NCI-H1417 (cell line): Measurements from ENCODE around the gene TBC1D5.

ENCODE experiments used
- DNase-seq, 3 experiments: peaks; one replicate each; lab custom pipeline; 2025; lab: John Stamatoyannopoulos, UW

Gene TBC1D5

DNA sequence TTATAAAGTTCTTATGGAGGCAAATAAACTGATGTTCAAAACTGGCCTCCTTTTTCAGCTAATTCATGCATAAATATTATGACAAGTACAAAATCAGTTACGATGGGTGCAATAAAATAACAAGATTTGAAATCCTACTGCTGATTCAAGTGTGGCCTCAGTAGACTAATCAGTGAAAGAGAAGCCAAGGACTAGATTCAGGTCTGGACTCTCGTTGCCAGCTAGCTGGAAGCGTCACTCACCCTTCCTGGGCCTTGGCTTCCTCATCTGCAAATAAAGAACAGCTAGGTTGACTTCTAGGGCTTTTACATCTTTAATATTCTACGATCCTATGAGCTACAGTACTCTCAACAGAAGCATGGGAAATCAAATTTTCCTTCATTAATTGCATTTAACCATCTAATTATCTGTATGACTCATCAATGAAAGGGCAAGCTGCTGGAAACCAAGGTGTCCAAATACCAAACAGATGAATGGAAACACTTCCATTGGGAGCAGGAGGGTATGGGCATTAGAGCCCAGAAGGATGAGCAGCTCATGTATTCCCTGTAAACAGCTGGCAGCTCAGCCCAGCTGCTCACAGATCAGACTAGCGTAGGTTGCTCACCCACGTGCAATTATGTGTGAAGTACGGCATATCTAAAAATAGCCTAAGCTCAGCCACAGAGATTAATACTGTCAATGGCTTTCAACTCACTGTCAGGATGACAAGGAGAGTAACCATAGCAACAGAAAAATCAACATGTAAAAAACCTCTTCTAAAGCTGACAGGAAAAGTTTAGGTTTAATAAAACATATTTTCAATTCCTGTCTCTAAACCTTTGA, 562.8 kb downstream of the TBC1D5 start:
- DNase-seq, result peak; percentile 27 to 73 (median 41)

DNA sequence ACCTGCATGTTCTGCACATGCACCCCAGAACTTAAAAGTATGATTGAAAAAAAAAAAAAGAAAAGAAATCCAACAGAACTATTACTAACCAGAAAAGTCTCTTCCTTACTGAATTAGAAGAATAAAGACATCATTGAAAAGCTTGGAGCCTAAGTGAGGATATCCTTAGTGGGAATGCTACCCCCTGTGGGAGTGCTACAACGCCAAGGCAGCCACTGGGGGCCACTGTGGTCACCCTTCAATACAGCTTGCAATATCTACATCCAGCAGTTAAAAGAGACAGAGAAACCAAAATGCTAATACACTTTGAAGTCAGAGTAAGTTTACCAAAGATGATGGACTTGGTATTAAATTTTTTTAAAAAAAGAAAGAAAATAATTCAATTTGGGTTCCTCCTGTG, 565.7 kb downstream of the TBC1D5 start:
- DNase-seq, result no peak

DNA sequence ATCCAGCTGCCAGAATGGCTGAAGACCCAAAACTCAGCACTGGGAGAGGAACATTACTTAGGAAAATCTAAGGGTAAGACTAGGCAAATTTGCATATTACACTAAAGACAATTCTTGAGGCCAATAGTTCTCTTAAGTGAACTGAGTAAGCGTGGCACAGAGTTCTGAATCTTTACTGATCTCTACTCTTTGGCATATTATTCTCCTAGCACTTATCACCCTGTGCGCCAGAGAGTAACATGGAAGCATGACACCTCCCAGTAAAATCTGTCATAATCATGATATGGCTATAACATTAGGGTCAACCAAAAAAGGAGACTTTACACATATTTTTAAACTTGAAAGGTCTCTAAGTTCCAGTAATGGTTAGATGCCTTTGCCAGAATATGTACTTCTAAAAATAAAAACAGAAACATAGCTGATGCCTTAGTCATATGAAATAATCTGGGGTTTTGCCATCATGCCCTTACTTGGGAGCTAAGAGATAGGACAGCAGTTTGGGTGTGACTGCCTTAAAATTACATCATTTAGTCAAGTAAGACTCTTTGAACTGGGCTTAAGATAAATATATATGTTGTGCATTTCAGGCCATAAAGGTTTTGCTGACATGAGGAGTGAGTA, 567.1 kb downstream of the TBC1D5 start:
- DNase-seq, result no peak

GRCh38 chr3:17166369-17166768, 576.1 kb downstream of the TBC1D5 start:
- no peak for DNase-seq

- no peak for DNase-seq
Observed at GRCh38 chr3:17162116-17162515, 580.3 kb downstream of the TBC1D5 start.

DNA sequence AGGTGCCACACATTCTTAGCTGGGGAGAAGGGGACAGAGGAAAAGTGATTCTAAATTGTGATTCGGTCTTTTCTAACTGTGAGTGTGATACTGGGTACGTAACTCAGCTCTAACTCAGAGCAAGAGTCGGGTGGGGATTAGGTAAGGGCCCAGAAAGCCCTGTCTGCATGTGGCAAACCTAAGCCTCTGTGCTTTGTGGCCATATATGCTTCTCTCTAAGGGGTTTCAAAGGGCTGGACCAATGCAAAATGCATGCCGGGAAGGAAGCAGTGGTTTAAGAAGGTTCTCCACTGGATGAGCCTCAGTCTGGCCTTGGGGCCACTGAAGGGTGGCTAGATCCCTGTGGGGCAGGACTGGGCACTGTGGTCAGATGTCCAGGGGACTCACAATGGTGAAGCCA, 581.8 kb downstream of the TBC1D5 start:
- no peak for DNase-seq

DNA sequence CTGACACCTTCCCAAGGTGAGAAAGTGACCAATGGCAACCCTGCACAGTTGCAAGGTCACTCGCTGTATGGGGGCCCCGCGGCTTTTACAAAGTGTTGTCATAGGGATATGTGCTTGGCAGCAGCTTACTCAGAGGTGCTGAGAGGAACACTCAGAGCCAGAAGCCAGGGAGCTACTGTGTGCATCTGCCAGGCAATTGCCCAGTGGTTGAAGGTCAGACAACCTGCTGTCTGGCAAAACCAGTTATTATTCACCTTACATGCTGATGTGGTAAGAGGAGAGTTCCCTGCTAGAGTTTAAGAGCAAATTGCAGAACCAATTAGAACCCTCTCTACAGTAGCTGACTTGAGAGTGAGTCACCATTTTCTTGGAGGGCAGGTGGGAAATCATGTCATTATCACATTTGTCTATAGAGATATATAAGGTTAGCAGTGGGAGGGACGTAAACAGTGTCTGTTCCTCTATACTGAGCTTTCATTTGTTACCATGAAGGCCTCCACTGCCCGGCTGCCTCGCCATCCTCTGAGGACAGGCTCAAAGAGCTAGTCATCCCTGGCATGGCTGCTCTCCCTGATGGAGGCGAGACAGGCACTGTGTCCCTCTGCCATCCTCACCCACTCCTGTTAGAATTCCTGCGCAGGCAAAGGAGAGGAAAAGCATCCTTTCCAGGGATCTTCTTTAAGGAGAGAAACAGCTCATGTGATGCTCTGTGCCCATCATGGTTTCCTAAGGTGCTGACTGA, 583.3 kb downstream of the TBC1D5 start:
- DNase-seq, result no peak

GRCh38 chr3:17157713-17158112, 584.7 kb downstream of the TBC1D5 start:
- no peak for DNase-seq

DNA sequence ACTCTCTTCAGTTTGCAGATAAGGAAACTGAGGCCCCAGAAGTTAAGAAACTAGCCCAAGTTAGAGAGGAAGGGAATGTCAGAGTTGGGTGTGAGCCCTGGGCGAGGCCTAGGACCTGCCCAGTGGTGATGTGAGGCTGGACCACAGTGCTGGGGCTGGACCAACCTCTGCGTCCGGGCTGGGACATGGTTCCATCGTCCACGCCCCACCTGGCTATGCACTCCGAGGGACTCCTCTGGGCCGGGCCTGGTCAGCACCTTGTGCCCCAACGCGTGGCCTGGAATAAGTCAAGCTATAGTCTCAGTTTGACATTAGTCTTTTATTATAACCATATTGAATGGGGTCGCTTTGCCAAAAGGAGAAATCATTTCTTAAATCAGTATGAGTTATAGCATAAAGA, 585.6 kb downstream of the TBC1D5 start:
- DNase-seq, result no peak

- no peak for DNase-seq
Observed at GRCh38 chr3:17155951-17156350, 586.5 kb downstream of the TBC1D5 start.

DNA sequence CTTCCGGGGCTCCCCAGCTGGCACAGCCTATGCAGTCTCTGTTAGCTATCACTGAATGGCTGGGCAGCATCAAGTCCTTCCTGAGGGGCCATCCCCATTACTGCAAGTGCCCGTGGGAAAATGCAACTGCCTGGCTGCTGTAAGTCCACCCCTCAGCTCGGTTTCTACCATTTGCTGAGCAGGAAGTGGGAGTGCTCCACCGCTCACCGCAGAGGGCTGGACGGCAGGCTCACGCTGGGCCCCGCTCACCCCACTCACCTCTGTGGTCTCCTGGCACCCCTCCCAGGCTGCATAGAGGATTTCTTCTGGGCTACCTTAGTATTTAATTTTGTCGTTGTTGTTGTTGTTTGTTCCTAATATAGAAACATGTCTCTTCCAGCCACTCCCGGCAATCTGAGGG, 587.5 kb downstream of the TBC1D5 start:
- DNase-seq, result no peak

DNA sequence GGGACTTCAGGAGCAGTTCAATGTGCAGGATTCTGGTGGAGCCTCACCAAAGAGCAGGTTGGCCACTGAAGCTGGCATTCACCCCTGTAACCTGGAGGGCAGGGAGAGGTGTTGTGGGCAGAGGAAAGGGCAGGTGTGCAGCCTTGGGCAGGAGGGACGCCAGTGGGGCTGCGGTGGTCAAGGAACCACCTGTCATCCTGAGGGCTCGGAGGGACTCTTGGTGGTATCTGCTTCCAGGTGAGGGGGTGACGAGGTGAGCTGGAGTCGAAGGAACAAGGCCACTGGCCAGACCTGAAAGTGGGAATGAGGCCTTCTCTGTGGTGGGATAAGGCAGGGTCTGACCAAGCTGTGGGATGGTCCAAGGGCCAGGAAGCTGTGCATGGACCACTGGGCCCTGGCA, 588.2 kb downstream of the TBC1D5 start:
- no peak for DNase-seq

DNA sequence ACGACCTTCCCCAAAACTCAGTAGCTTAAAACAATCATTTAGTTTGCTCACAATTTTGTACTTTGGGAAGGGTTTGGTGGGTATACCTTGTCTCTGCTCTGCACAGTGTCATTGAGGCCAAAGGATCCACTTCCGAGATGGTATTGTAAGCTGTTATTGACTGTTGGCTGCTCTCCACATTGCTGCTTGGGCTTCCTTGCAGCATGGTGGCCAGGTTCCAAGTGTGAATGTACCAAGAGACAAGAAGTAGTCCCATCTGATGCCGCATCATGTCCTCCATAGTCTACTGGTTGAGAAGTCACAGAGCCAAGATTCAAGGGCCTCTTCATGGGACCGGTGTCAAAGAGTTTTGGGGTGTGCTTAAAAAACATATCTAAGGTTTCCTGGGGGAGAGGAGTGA, 589.2 kb downstream of the TBC1D5 start:
- DNase-seq, result no peak

GRCh38 chr3:17151598-17152373, 590.6 kb downstream of the TBC1D5 start:
- no peak for DNase-seq

DNA sequence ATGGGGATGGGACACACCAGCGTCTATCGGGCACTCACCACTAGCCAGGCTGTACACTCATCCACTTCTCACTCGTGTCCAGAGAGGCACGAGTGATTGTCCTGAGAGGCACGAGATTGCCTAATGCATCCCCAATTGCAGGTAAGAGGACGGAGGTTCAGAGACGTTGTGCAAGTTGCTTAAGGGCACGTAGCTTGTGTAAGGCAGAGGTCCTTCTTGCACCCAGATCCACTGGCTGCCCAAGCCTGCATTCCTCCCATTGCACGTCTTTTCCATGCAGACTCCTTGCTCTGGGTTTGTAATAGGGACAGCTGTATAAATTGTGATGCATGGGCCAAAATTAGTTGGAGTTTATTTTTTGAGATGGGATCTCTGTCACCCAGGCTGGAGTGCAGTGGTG, 593.4 kb downstream of the TBC1D5 start:
- no peak for DNase-seq

- no peak for DNase-seq
Observed at GRCh38 chr3:17144665-17144993, 597.8 kb downstream of the TBC1D5 start.

DNA sequence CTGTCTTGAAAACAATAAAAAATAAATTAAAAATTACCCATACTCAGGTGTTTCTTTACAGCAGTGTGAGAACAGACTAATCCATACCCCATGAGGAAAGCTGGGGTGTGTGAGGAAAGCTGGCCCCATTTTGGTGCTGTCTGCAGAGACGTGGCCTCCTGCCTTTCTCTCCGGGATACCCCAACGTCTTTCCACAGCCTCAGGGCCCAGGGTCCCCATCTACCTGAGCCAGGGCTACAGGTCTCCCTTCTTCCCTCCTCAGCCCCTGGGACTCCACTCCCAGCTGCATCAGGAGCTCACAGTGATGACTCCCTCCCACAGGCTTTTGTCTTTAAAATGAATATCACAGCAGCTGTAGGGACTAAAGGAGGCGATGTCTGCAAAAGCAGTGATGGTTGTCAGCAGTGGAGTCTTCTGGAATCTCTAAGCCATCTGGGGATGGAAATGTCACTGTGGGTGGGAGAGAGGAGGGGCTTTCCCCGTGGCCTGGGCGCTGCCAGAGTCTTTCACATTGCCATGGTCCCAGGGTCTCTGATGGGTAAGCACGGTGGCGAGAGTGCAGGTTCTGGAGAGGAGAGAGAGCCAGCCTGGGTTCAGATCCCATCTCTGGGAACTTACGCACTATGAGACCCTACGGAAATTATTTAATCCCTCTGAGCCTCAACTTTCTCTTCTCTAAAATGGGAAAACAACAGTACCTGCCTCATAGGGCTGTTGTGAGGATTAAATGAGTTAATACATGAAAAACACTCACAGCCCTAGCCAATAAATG, 598.4 kb downstream of the TBC1D5 start:
- DNase-seq, result no peak

DNA sequence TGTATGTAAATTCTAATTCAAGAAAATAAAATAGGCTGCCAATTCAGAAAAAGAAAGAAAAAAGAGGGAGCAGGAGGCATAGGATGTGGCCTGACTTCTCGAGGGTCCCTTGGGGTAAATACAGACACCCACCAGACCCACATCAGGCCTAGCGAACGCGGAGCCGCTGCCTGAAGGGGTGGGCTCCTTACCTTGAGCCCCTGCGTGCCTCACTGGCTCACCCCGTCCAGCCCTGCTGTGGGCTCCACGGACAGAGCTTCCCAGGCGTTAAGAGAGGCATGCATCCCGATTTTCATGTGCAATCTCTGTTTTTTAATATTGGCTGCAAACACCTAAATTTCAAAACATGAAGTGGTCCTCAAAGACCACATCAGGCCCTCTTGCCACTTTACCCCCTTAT, 599.9 kb downstream of the TBC1D5 start:
- DNase-seq, result no peak

GRCh38 chr3:17141699-17142098, 600.7 kb downstream of the TBC1D5 start:
- DNase-seq, result no peak

DNA sequence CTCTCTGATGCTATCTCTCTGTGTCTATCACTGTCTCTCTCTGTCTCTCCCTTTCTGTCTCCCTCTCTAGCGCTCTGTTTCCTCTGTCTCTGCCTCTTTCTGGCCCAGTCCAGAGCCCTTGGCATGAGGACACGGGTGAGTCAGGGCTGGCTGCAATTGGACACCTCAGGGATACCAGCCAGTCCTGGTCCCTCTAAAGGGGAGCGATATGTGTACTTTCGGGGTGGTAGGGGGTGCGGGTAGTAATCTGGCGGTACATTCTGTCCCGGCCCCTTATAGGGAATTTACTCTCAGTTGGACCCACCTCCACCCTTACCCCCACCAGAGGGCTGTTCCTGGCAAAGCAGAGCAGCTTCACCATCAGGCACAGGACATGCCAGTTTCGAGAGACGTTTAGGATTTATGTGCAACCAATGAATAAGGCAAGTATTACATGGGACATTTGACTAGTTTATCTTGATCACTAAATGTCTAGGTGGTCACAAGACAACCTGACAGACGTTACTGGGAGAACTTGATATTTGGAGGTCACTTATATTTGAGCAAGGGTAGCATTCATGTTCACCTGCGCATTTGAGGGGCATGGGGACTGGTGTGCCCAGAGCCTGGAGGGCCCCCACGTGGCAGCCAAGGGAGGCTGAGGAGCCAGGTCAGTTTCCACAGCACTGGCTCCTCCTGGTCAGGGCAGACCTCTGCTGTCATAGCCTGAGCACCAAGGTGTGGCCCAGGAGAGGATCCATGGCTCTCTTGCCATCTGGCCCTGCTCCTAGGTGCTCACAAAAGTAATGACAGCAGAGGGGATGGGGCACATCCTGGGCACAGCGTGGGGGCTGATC, 601.5 kb downstream of the TBC1D5 start:
- no peak for DNase-seq
